Endometrial microvascular endothelial cells (primary cell): ENCODE data around the gene PGLYRP1. TPM values are rescaled to one million over a fixed set of nuclear protein-coding genes. Genes with fewer than 3 reads are reported as not detected.

Experiments
- in situ Hi-C: cut with HindIII; loops from 2 replicates; pipeline ENCODE4 v1.10.0; 2017; ENCODE audit warnings: low sequenced_read_pairs, low pct_unique_long_range_greater_than_20kb; ENCODE audit errors: inconsistent ontology term
- total RNA-seq: library from RNA; depleted of rRNA; stranded (reverse); fragments of >200 nt; gene quantifications from one replicate; pipeline ENCODE4 v1.2.3, GENCODE V29; 2015; ENCODE audit errors: inconsistent ontology term

The PGLYRP1 gene
- total RNA-seq, 1 donor from 2014 or later = not detected

- in situ Hi-C loops = no loop called here
These were observed 7.7 kb downstream of the PGLYRP1 start for GRCh38 chr19:46014941-46015686.

DNA sequence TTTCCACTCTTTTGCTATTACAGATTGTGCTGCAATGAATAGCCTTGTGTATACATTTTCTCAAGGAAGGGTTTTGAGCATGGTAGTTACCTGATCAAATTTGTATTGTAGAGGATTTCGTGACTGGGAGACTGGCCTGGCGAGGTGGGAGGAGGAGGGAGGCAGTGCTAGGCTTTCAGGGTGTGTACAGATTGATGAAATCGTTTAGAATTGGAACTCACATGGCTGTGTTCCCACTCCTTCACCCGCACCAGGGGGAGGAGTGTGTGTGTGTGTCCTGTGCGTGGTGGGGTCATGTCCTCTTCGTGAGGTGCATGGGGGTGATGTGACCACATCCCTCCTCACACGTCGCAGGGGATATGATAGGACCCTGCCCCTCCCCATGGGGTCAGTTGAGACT, 8.3 kb downstream of the PGLYRP1 start:
- in situ Hi-C loops = no loop called here

GRCh38 chr19:46009530-46010510, 13.0 kb downstream of the PGLYRP1 start:
- in situ Hi-C loops = no loop called here

DNA sequence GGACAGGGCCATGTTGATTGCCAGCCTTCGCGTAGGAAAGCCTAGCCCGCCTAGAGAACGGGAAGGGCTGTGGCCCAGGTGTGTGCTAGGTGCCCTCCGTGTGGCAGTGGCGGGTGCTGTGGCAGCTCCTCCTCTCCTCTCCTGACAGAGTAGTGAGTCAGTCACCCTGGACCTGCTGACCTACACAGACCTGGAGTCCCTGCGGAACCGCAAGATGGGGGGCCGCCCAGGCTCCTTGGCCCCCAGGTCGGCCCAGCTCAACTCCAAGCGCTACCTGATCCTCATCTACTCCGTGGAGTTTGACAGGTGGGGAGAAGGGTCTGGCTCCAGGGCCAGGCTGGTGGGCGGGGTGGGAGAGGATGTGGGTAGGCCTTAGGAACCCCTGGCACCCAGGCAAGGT, 16.4 kb downstream of the PGLYRP1 start:
- in situ Hi-C loops = no loop called here

DNA sequence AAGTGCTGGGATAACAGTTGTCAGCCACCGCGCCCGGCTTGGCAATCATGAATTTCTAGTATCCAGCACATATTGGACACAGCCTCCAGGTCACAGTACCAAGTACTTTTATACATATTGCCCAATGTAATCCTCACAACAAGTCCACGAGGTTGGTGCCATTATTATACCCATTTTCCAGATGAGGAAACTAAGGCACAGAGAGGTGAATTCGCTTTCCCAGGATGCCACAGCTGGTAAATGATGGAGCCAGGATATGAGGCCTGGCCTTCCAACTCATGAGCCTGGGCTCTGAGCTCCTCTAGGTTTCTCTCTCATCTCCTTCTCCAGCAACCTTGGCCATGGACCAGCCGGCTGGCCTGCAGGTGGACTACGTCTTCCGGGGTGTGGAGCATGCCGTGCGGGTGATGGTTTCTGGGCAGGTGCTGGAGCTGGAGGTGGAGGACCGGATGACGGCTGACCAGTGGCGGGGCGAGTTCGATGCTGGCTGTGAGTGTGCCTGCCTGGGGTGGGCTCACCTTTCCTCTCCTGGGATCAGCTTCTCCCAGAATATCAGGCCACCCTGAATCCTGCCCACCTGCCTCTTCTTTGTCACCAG, 20.1 kb downstream of the PGLYRP1 start:
- in situ Hi-C loops = no loop called here

- in situ Hi-C loops = no loop called here
These were observed 22.2 kb downstream of the PGLYRP1 start for GRCh38 chr19:46000491-46001246.

- in situ Hi-C loops = no loop called here
These were observed 23.2 kb downstream of the PGLYRP1 start for GRCh38 chr19:45999653-46000121.

GRCh38 chr19:45998834-45999233, 24.0 kb downstream of the PGLYRP1 start:
- in situ Hi-C loops = no loop called here

DNA sequence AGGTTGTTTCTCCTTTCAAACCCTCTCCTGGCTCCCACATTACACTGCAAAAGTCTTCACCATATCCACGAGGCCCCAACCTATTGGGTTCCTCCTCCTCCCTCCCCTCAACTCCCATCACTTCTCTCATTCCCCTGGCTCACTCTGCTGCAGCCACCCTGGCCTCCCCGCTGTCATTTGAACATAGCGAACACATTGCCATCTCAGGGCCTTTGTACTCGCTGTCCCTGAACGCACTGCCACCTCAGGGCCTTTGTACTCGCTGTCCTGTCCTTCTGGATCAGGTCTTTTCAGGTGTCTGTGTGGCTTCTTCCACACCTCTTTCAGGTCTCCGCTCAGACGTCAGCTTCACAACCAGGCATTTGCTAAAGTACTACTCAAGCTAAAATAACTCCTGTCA, 25.9 kb downstream of the PGLYRP1 start:
- in situ Hi-C loops = no loop called here

DNA sequence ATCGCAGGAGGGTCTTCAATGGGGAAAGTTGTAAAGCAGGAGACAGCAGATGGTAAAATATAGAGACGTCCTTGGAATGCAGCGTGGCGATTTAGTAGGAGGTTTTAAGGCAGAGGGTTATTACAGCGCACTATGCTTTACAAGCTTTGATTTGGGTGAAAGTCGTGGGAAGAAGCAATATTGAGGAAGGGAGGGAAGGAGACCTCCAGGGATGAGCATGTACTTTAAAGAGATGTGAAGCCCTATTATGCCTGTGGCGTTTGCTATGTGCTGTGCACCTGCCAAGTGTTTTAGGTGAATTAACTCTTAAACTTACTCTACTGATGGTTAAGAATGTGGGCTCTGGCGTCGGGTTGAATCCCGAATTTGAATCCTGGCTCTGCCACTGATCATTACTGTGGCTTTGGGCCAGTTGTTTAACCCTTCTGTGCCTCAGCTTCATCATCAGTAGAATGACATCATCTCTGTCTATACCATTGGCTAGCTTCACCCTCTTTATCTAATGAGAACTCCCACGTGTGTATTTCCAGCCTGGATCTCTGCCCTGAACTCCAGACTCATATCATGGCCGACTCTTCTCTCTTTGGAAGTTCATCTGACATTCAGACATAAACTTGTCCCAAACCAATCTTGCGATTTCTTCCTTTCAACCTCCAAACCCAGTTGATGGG, 27.0 kb downstream of the PGLYRP1 start:
- in situ Hi-C loops = no loop called here

GRCh38 chr19:45994998-45995714, 27.7 kb downstream of the PGLYRP1 start, which contains the start of gene CCDC61:
CCDC61 (plus strand) TSS chr19:45995467; CDS start chr19:46003019, 7,552 bp downstream.
- in situ Hi-C loops = no loop called here

DNA sequence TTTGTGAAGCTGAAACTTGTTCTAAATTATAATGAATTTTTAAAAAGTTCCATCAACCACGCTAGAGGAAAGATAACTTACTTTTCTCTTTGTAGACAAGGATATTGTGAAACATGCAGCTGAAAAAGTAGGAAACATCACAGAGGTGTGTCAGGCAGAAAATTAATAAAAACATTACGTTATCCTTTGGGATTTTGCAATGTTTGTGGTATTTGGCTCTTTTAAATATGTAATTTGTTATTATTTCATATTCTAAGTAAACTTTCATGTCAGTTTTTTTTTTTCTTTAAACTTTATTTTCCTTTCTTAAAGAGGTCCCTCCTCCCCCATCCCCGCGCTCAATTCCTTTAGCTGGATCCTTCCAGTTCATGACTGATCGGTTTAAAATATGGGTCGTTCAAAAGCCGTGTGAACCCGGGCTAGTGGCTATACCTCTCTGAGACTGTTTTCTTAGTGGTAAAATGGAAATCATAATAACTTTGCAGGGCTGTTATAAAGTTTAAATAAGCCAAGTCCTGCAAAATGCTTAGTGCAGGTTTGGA, 28.3 kb downstream of the PGLYRP1 start:
- in situ Hi-C loops = no loop called here

DNA sequence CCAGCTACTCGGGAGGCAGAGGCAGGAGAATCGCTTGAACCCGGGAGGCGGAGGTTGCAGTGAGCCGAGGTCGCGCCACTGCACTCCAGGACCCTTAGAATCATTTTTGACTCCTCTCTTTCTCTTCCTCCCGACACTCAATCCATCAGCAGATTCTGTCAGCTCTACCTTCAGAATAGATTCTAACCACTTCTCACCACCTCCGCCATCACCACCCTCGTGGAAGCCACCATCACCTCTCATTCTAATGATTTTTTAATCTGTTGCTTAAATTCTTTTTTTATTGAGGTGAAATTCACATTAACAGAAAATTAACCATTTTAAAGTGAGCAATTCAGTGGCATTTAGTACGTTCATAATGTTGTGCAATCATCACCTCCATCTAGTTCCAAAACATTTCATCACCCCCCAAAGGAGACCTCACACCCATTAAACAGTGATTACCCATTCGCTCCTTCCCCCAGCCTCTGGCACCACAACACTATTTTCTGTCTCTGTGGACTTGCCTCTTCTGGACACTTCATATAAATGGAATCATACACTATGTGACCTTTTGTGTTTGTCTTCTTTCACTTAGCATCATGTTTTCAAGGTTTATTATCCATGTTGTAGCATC, 32.6 kb downstream of the PGLYRP1 start:
- in situ Hi-C loops = no loop called here

GRCh38 chr19:45985321-45985720, 37.5 kb downstream of the PGLYRP1 start:
- in situ Hi-C loops = no loop called here

GRCh38 chr19:45981350-45981749, 41.5 kb downstream of the PGLYRP1 start:
- in situ Hi-C loops = no loop called here

- in situ Hi-C loops = no loop called here
These were observed 44.7 kb downstream of the PGLYRP1 start for GRCh38 chr19:45978156-45978555.

- in situ Hi-C loops = no loop called here
These were observed 46.7 kb downstream of the PGLYRP1 start for GRCh38 chr19:45976178-45976577.
